Measurements from ENCODE around the gene ROPN1L. TPM values are rescaled to one million over a fixed set of nuclear protein-coding genes. Genes with fewer than 3 reads are reported as not detected.

ROPN1L gene
- total RNA-seq, 1 donor from 2014 or later = not detected

GRCh38 chr5:10400831-10401230, 40.8 kb upstream of the ROPN1L start:
- FAIRE-seq (no peak), DNase-seq (ENCODE audit: low read depth) (peak; percentile 3)
- Histone ChIP-seq H3K36me3 (ENCODE audit: control insufficient read depth, insufficient read depth, low read length) (peaks cover 16% of the 10 kb centered on the region), H3K4me3 (ENCODE audit: low read depth, low read length) (no peak overlapping the region), H3K27me3 (ENCODE audit: control insufficient read depth, insufficient read depth, low read length) (no peaks in the 10 kb centered on the region)
- TF ChIP-seq CTCF (IDR thresholded peaks at IDR 0.05; ENCODE audit: insufficient read depth, low read length, severe bottlenecking) = no peak

GRCh38 chr5:10401498-10401897, 40.2 kb upstream of the ROPN1L start:
- TF ChIP-seq CTCF (IDR thresholded peaks at IDR 0.05; ENCODE audit: insufficient read depth, low read length, severe bottlenecking) = no peak
- Histone ChIP-seq H3K4me3 (ENCODE audit: low read depth, low read length) (no peak overlapping the region), H3K36me3 (ENCODE audit: control insufficient read depth, insufficient read depth, low read length) (peaks cover 17% of the 10 kb centered on the region), H3K27me3 (ENCODE audit: control insufficient read depth, insufficient read depth, low read length) (no peaks in the 10 kb centered on the region)
- no peak for FAIRE-seq
- no peak for DNase-seq (ENCODE audit: low read depth)

- FAIRE-seq = no peak
- Histone ChIP-seq H3K27me3 (ENCODE audit: control insufficient read depth, insufficient read depth, low read length) (no peaks in the 10 kb centered on the region), H3K36me3 (ENCODE audit: control insufficient read depth, insufficient read depth, low read length) (peaks cover 15% of the 10 kb centered on the region), H3K4me3 (ENCODE audit: low read depth, low read length) (no peak overlapping the region)
- no peak for TF ChIP-seq CTCF (IDR thresholded peaks at IDR 0.05; ENCODE audit: insufficient read depth, low read length, severe bottlenecking)
- DNase-seq (ENCODE audit: low read depth) = no peak
Observed at GRCh38 chr5:10403829-10404228, 37.9 kb upstream of the ROPN1L start.

- Histone ChIP-seq H3K36me3 (ENCODE audit: control insufficient read depth, insufficient read depth, low read length) (peaks cover 19% of the 10 kb centered on the region), H3K4me3 (ENCODE audit: low read depth, low read length) (no peak overlapping the region), H3K27me3 (ENCODE audit: control insufficient read depth, insufficient read depth, low read length) (no peaks in the 10 kb centered on the region)
- FAIRE-seq = no peak
- no peak for DNase-seq (ENCODE audit: low read depth)
- TF ChIP-seq CTCF (IDR thresholded peaks at IDR 0.05; ENCODE audit: insufficient read depth, low read length, severe bottlenecking) = no peak
Observed at GRCh38 chr5:10406651-10407050, 35.0 kb upstream of the ROPN1L start.

GRCh38 chr5:10409504-10409903, 32.2 kb upstream of the ROPN1L start:
- no peak for DNase-seq (ENCODE audit: low read depth)
- Histone ChIP-seq H3K4me3 (ENCODE audit: low read depth, low read length) (no peak overlapping the region), H3K36me3 (ENCODE audit: control insufficient read depth, insufficient read depth, low read length) (peaks cover 17% of the 10 kb centered on the region), H3K27me3 (ENCODE audit: control insufficient read depth, insufficient read depth, low read length) (no peaks in the 10 kb centered on the region)
- FAIRE-seq = no peak
- TF ChIP-seq CTCF (IDR thresholded peaks at IDR 0.05; ENCODE audit: insufficient read depth, low read length, severe bottlenecking) = no peak

- no peak overlapping the region for H3K4me3 ChIP-seq (ENCODE audit: low read depth, low read length)
- DNase-seq (ENCODE audit: low read depth) = no peak
- no peak for TF ChIP-seq CTCF (IDR thresholded peaks at IDR 0.05; ENCODE audit: insufficient read depth, low read length, severe bottlenecking)
- H3K27me3 ChIP-seq (ENCODE audit: control insufficient read depth, insufficient read depth, low read length) = no peaks in the 10 kb centered on the region
- peaks cover 17% of the 10 kb centered on the region for H3K36me3 ChIP-seq (ENCODE audit: control insufficient read depth, insufficient read depth, low read length)
- FAIRE-seq = no peak
Observed at GRCh38 chr5:10410662-10411061, 31.0 kb upstream of the ROPN1L start.

Measured in bronchial epithelial cell (primary cell).